Activated CD4-positive, alpha-beta T cell treated with anti-CD3 and anti-CD28 coated beads, Interleukin-2, amount 50 U/mL, for 4 hours (primary cell): ENCODE measurements around the gene CALHM4.
"Not testable (repeated sequence)": the region's sequence is repeated elsewhere in the genome, so short reads cannot be mapped to it uniquely, and the experiment has no call there.

Experiments used
- DNase-seq, 2 experiments: peaks; one replicate each; pipeline ENCODE4 v3.0.0-alpha.2; 2020

Gene CALHM4

GRCh38 chr6:116579143-116579542, 25.6 kb downstream of the CALHM4 start:
- DNase-seq = no peak

- no peak for DNase-seq
Observed at GRCh38 chr6:116580198-116580597, 26.6 kb downstream of the CALHM4 start.

GRCh38 chr6:116586276-116586675, 32.7 kb downstream of the CALHM4 start:
- no peak for DNase-seq

- no peak for DNase-seq
Observed at GRCh38 chr6:116586738-116587137, 33.2 kb downstream of the CALHM4 start.

- no peak for DNase-seq
Observed at GRCh38 chr6:116595247-116595646, 41.7 kb downstream of the CALHM4 start.

- DNase-seq = no peak
Observed at GRCh38 chr6:116596815-116597214, 43.3 kb downstream of the CALHM4 start.

GRCh38 chr6:116603916-116604315, 50.4 kb downstream of the CALHM4 start:
- not testable (repeated sequence) for DNase-seq

- DNase-seq = not testable (repeated sequence)
Observed at GRCh38 chr6:116604868-116605267, 51.3 kb downstream of the CALHM4 start.

- no peak for DNase-seq
Observed at GRCh38 chr6:116605935-116606334, 52.4 kb downstream of the CALHM4 start.
